SHP77 treated with DMSO at 0.1 percent for 48 hours (cell line): Measurements from ENCODE around the gene VWA2.

ENCODE experiments used
- DNase-seq: peaks from one replicate; lab custom pipeline; 2025; lab: John Stamatoyannopoulos, UW

VWA2 gene

DNA sequence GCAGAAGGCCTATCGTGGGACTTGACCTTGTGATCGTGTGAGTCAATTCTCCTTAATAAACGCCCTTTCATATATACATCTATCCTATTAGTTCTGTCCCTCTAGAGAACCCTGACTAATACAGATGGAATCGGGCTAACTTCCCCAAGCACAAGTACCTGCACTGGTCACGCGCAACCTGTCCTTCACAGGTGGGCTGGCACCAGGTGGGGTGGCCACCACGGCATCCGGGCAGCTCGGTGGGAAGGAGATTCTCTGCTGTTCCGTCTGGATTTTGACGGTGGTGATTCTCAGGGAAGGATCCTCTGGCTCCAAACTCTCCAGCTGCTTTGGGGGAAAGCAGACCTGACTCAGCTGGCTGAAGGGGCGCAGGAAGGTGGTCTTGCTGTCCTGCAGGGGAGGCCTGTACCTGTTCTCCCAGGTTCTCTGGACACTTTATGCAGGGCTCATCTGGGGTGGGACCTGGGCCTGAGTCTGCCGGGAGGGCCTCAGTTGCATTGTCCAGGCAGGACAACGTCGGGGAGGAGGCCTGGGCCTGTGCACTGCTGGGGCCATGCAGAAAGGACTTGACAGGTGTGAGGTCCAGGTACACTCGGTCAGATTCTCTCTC is 61.1 kb downstream of the VWA2 start:
- DNase-seq = no peak

DNA sequence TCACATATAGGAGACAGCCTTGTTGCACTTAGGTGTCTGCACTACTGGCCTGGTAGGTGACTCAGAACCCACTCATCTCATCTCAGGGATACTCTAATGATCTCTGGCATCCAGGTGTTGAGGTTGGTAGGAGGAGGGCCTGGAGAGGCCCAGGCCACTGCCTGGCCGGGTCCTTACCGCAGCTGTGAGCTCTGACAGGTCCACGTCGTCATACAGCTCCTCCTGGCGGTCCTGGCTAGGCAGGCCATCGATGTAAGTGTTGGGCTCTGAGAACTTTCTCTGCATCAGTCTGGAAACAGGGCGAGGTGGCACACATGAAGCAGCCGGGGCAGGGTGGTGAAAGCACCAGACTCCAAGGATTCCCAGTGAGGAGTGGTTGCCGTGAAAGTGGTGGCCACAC is 62.1 kb downstream of the VWA2 start:
- DNase-seq = no peak

DNA sequence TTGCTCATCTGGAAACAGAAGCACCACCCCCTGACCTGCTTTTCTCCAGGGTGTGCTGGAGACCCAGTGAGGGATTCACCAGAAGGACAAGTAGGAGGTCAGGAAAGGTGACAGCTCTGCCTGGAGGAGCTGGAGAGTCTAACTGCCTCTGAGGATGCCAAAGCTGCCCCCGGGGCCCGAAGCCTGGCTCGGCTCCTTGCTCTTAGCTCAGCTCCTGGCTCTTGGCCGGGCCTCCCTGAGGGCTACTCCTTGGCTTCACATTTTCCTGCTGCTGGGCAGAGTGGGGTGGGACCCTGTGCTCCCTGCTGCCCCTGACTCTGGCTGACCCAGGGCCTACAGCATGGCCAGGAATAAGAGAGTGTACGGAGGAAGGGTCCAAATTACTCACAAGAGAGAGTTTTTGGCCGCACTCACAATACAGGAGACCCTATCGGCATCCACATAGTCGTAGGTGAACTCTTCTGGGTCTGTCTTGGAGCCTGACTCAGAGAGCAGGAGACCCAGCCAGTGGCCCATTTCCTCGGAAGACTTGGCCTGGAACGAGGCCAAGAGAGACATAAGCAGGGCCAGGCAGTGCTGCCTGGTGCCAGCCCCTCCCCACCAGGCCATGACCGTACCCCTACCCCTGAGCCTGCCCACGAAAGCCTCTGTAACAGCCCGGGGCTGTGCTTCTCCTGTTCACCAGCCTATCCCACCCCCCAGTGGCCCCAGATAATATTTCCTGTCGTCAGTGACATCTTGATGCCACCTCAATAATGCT is 63.1 kb downstream of the VWA2 start:
- DNase-seq = no peak

DNA sequence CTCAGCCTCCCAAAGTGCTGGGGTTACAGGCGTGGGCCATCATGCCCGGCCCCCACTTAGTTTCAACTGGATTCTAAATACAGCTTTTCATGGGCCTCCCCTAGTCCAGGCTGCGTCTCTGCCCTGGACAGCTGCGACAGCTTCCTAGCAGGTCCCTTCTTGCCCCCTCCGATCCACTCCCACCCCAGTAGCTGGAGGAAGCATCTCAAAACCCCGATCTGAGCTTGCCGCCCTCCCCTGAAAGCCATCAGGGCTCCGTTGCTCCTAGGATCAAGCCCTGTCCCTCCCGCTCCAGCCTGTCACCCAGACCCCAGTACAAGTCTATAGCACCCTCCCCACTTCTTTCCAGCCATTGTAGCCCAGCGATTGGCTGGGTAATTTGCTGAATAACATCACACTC is 64.5 kb downstream of the VWA2 start:
- no peak for DNase-seq

DNA sequence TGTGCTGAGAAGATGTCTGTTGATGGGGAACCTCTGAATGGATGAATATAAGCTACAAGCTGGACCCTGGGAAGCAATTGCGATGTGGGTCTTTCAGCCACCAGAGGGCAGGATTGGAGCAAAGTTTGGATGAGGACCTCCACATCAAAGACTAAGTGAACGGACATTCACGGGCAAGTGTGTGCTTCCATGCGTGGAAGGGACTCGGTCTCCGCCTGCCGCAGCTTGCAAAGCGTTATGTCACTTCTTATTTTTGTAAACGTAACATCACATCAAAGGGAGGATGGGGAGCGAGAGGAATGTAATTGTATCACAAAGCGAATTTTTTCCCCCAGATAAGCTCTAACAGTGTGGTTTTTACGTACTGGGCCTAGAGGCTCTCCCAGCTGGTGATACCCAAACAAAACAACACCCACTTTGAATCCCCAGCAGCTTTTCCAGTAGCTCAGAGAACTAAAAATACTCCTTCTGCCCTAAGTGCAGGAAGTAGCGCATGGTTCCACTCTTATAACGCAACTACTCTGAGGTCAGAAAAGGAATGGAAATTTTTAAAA is 65.0 kb downstream of the VWA2 start:
- peak; percentile 36 for DNase-seq

DNA sequence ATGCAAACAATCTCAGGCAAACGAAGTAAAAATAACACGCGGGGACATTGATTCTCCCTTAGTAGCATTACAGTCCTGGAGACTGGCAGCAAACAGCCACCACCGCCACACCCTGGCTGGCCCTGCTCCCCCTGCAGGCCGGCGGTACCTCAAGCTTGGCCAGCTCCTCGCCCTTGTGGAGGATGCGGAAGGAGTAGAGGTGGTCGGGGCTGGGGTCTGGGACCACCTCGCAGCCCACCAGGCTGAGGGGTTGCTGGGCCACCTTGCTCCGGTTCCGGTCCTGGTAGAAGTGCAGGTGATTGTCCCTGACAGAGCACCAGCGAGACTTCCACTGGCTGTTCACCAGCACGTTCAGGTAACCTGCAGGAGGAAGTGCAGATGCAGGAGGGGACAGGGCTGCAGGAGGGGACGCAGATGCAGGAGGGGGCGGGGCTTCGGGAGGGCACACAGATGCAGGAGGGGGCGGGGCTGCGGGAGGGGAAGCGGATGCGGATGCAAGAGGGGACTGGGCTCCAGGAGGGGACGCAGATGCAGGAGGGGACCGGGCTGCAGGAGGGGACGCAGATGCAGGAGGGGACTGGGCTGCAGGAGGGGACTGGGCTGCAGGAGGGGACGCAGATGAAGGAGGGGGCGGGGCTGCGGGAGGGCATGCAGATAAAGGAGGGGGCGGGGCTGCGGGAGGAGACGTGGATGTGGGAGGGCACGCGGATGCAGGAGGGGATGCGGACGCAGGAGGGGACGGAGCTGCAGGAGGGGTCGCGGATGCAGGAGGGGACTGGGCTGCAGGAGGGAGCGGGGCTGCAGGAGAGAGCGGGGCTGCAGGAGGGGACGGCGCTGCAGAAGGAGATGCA is 65.7 kb downstream of the VWA2 start:
- no peak for DNase-seq

DNA sequence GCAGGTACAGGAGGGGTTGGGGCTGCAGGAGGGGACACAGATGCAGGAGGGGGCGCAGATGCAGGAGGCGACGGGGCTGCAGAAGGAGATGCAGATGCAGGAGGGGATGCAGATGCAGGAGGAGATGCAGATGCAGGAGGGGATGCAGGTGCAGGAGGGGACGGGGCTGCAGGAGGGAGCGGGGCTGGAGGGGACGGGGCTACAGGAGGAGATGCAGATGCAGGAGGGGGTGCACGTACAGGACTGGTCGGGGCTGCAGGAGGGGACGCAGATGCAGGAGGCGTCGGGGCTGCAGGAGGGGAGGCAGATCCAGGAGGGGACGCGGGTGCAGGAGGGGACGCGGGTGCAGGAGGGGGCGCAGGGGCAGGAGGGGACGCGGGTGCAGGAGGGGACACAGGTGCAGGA is 66.5 kb downstream of the VWA2 start:
- no peak for DNase-seq

DNA sequence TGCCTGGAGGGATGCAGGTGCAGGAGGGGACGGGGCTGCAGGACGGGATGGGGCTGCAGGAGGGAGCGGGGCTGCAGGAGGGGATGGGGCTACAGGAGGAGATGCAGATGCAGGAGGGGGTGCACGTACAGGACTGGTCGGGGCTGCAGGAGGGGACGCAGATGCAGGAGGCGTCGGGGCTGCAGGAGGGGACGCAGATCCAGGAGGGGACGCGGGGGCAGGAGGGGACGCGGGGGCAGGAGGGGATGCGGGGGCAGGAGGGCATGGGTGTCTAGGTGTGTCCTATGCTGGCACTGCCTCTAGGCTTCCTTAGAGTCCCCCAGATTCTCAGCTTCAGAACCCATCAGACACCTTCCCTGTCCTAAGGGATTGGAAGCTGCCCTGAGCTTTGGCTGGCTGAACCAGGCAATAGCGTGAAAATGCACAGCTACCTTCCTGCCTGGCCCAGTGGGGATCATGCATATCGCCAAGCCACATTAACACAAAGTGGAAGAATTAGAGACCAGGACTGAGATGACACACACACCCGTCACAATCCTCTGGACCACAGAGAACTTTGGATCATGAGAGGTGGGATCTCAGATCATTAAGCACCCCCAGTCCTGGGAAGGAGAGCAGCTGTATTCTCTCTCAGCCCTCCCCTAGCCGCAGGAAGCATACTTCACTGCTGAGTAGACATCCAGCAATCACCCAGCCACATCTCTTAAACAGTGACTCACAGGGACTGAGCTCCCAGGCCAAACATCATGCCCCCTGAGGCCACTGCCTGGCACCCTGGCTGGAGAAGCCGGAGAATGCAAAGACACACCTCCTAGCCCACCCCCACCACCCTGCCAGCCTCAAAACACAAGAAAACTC is 67.3 kb downstream of the VWA2 start:
- no peak for DNase-seq

DNA sequence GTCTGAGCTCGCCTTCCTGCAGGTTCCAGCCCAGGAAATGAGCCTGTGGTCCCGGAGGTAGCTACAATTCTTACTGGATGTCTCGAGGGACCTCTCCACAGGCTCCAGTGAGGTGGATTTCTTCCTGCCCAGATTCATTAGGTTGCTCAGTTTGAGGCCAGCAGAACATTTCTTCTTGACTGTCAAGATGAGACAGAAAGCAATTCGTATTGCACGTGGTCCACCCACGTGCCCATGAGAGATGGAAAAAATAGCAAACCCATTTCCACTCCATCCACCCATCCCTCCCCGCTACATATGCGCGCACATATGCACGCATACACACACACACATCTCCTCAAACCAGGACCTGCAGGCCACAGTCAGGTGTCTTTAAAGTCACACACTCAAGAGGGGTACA is 68.7 kb downstream of the VWA2 start:
- DNase-seq = no peak

DNA sequence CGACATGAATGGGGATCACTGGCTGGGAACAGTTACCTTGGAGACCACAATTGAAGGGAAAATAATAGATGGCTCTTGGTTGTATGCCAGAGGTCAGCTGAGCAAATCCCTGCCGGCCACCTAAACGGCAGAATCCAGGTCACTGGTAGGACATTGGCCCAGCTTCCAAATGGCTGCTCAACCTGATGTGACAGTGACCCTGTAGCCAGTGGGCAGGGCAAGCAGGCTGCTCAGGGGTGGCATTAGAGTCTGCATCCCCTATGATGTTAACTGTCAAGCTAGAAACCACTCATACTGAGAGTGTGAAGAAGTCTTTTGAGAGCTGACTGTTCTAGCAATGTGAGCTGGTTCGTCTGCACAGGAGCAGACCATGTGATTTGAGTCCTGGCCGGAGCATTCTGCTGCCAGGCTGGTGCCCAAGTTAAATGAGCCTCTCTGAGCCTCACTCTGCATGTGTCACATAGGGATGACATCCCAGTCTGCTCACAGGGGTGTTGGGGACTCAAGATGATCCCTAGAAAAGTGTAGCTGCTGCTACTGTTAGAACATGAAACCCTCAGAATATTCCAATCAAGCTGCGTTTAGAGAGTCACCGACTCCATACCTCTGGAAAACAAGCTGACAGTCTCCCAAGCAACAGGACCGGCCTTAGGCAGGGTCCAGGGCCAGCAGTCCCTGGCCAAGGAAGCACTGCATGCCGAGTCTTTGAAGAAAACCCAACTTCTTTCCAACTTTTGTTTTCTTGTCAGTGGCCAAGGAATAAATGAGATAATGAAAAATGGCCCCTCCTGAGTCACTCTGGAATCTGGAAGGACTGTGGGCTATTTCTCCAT is 69.7 kb downstream of the VWA2 start:
- no peak for DNase-seq

DNA sequence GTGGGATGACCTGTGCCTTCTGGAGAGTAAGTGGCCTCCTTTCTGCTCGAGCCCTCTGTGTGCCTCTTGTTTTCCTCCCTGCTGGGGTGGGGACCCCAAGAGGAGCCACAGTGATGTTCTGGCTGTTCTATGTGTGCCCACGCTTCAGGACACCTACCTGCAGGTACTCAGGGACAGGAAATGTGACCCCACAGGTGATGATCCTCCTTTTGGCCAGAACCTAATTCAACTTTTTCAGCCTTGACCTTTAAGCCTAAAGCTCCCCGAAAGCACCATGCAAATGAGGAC is 70.3 kb downstream of the VWA2 start:
- no peak for DNase-seq

DNA sequence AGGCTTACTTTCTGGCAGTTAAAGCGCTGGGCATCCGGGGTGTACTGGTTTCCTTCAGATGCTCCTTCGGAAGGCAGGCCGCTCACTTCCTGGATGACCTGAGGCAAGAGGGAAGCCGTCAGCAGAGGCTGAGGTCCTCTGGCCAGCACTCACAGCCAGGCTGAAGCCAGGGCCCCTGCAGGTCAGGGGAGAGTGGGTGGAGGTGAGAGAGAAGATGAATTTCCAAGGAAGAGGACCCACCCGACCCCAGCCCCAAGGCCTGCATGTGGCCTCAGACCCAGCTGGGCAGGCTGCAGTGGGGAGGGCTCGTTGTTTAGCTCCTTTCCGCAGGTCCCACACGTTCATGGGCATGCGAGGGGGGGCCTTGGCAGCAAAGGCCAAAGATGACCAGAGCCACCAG is 71.3 kb downstream of the VWA2 start:
- no peak for DNase-seq

DNA sequence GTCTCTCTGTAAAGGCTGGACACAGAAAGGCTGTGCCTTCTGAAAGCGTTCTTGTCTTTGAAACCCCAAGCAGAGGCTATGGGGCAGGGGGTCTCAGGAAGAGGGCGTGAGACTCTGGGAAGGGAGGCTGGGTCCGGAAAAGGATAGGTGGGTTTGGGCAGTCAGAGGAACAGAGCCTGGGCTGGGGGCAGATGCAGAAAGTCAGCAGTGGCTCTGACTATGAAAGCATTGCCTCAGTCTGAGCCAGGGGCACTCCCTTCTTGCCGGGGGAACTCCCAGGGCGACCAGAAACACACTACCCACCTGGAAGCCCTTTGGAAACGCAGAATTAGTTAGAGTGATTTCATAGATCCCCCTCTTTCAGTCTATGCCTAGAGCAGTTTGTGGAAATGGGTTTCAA is 72.0 kb downstream of the VWA2 start:
- DNase-seq = no peak

DNA sequence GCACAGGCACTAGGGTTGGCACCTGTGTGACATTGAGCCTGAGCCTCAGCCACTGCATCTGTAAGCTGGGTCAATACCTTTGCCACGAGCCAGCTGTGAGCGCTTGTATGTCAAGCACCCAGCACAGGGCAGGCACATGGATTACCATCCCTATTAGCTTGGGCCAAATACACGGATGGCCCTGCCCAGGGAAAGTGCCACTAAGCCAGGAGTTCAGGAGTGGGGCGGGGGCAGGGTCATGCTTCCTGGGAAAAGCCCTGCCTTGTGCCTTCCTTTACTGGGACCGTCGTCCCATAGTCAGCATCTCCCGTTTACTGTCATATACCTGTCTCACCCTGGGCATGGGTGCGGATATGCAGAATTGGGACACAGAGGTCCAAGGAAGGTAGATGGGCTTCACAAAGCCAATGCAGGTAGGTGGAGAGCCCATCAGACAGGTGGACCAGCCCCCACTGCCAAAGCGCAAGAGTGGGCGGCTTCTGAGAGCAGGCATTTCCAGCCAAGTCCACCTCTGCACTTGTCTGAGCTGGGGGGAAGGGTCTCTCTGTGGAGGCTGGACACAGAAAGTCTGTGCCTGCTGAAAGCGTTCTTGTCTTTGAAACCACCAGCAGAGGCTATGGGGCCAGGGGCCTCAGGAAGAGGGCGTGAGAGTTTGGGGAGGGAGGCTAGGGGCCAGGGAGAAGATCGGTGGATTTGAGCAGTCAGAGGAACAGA is 72.6 kb downstream of the VWA2 start:
- DNase-seq = no peak

DNA sequence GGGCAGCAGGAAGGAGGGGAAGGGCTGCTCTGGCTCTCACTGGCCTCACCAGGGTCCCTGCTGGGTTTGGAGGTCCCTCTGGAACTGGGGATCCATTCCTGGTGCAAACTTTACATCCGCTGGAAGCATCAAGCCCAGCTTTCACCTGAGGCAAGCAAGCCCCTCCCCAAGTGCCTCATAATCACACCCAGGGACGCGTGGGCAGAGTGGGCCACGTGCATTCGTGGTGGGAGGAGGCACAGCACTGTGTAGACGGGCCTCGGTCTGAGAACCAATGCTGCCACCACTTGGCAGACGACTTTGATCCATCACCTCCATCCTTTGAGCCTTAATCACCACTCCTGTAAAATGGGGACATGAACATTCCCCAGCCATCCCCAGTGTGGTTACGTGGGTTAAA is 74.1 kb downstream of the VWA2 start:
- DNase-seq = no peak

DNA sequence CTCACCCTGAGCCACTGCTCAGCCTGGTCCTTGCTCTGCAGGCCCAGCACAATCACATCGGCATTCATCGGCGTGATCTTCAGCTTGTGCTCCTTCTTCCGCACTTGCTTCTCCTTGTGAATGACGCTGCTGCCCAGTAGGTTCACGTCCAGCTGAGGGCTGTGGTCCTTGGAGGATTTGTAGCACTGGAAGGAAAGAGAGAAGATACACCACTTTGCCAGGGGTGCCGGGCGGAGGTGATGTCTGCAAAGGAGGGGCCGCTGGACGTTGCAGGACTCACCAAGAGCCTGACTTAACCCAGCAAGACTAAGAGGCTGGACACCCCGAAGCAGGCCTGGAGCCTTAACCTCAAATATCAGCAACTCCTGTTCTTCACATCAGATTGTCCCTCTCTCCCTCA is 74.8 kb downstream of the VWA2 start:
- DNase-seq = no peak

DNA sequence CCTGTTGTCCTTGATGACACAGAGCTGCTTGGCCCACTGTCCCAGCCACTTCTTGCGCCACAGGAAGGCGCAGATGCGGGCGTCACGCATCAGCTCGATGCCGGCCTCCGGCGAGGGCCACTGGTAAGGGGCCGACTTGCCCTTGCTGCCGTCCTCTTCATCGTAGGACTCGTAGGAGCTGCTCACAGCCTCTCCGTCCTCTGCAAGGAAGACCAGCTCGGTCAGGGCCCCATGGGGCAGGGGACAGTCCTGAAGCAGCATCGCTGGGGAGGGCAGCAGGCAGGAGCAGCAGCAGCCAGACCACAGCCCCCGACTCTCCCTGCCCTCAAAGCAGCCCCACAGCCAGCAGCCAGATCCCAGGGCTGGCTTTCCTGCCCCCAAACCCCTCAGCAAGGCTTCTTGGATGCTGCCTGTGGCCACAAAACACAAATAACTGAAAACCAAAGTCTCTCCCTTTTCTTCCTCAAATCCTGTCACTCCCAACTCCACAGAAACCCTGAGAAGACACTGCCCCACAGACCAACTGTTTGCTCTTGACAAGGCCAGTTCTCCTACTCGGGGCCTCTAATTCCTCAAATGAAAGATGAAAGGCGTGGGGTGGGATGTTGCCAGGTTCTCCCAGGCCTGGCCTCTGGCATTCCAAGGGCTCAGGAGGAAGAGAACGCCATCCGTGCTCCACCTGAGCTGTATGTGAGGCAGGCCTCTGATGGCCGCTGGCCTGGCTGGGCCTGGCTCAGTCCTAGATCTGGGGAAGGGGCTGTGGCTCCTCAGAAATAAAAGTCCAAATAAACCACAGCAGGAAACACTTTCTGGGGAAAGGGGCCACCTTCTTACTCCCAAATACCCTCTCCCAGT is 76.7 kb downstream of the VWA2 start:
- no peak for DNase-seq

DNA sequence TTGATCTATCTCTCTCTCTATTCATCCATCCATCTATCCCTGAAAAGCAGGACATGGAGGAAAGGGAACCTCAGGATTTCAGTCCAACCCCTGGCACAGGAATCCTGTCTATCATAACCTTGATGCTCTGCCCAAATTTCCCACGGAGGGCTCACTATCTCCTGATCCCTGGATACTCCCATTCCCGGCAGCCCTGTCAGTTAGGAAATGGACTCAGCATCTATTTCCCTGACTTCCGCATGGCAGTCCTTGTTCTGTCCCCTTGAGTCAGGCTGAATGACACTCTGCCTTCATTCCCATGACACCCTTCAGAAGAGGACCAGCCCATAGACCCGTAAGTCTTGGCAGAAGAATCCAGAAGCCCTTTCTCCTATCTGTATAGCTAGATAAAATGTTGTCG is 77.7 kb downstream of the VWA2 start:
- DNase-seq = no peak

DNA sequence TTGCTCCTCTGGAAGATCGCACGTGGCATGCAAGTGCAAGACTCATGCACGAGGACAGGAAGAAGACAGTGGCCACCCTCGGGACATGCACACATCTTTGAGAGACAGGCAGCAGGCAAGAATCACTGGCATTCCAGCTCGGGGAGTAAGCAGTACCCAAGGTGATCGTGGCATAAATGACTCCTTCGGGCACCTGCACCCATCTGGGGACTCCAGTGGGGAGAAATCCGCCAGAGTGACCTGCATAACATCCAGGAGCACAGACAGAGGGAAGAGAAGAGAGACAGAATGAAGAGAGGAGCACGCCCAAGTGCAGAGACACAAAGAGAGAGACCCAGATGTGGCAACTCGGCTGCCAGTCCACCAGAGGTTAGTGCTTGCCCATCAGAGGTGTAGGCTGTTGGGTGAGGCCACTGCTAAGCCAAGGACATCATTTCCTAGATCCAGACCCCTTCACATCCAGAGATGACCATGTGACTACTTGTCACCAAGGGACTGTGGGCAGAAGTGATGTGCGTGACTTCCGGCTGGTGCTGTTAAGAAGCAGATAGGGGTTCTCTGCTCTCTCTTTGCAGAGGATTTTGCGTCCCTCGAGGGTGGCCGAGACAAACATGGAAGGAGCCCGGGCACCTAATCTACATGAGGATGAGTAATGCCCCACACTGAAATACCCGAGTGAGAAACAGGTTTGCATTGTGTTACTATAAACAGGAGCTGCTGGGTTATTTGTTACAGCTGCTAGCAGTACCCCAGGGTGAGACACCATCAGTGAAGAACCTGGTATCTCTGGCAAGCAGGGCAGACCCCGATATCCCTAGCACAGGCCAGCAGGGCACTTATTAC is 80.6 kb downstream of the VWA2 start:
- DNase-seq = no peak
